ENCODE data around the gene KRT3. TPM values are rescaled to one million over a fixed set of nuclear protein-coding genes. Genes with fewer than 3 reads are reported as not detected.

The KRT3 gene
- polyA plus RNA-seq, 2 donors, result 1.9 to 2.4 TPM

DNA sequence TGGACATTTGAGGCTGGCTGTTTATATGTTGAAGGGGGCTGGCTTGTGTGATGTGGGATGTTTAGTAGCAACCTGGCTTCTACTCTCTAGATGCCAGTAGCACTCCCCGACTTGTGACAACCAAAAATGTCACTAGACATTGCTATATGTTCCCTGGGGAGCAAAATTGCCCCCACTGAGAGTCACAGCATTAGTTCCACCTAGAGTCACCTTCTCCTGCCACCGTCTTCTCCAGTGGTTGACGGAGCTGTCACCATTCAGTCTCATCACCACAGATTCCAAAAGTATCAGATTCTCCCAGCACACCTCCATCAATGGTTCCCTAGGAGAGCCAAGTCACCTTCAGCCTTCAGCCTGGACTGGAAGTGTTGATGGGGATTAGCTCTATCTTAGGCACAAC is 11.0 kb downstream of the KRT3 start:
- WGBS, 2 donors, result 85 to 88% methylated on average over 3 of the region's 3 CpGs
- no peaks in the 10 kb centered on the region for H3K36me3 ChIP-seq (ENCODE audit: control insufficient read depth in 2 of 2, insufficient read depth in 2 of 2, low read length in 1 of 2)
- peaks cover 0 to 2% of the 10 kb centered on the region in 2 donors for H3K27me3 ChIP-seq (ENCODE audit: control insufficient read depth in 1 of 2, insufficient read depth in 2 of 2, low read length in 2 of 2)
- no peak overlapping the region for H3K27ac ChIP-seq (ENCODE audit: low read depth in 2 of 2, low read length in 1 of 2)
- H3K4me3 ChIP-seq (ENCODE audit: low read depth in 1 of 2, low read length in 2 of 2), result no peak overlapping the region
- H3K9me3 ChIP-seq (ENCODE audit: control insufficient read depth in 2 of 2, insufficient read depth in 1 of 2, low read depth in 1 of 2, low read length in 1 of 2), result no peaks in the 10 kb centered on the region
- H3K4me1 ChIP-seq (ENCODE audit: control insufficient read depth in 2 of 2, insufficient read depth in 2 of 2, low read length in 1 of 2), result peaks cover 2 to 6% of the 10 kb centered on the region in 2 donors

DNA sequence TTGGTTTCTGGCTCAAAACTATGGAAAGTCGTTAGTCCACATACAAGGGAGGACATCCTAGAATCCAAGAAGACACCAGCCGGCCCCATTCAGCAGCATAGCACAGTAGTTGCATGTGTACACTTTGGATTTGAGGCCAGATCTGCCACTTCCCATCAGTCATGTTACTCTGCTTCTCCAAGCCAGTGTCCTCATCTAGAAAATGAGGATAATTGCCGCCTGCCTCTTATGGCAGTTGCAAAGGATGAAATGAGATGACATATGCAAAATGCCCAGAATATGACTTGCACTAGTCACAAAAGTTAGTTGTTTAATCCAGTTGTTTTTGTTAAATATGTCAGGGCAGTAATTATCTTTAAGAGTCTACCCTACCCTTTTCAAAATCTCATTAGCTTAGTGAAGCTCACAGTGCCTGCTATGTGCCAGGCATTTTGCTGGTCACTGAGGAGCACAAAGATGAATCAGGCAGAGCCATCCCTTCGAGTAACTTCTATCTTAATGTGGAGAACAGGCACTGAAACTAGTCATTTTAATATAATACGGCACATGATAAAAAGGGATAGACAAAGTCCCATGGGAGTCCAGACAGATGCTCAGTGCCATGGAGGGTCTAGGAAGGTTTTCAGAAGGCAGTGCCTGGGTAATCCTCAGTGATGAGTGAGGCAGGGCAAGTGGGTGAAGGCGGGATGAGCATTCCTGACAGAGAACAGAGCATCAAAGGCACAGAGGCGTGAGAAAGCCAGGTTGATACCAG is 12.2 kb downstream of the KRT3 start:
- Histone ChIP-seq H3K36me3 (ENCODE audit: control insufficient read depth in 2 of 2, insufficient read depth in 2 of 2, low read length in 1 of 2) (no peaks in the 10 kb centered on the region), H3K9me3 (ENCODE audit: control insufficient read depth in 2 of 2, insufficient read depth in 1 of 2, low read depth in 1 of 2, low read length in 1 of 2) (no peaks in the 10 kb centered on the region), H3K4me1 (ENCODE audit: control insufficient read depth in 2 of 2, insufficient read depth in 2 of 2, low read length in 1 of 2) (no peaks in the 10 kb centered on the region), H3K27me3 (ENCODE audit: control insufficient read depth in 1 of 2, insufficient read depth in 2 of 2, low read length in 2 of 2) (peaks cover 0 to 2% of the 10 kb centered on the region in 2 donors), H3K27ac (ENCODE audit: low read depth in 2 of 2, low read length in 1 of 2) (no peak overlapping the region), H3K4me3 (ENCODE audit: low read depth in 1 of 2, low read length in 2 of 2) (no peak overlapping the region)
- WGBS, 2 donors, result 78 to 87% methylated on average over 7 of the region's 7 CpGs

- Histone ChIP-seq H3K4me1 (ENCODE audit: control insufficient read depth in 2 of 2, insufficient read depth in 2 of 2, low read length in 1 of 2) (no peaks in the 10 kb centered on the region), H3K36me3 (ENCODE audit: control insufficient read depth in 2 of 2, insufficient read depth in 2 of 2, low read length in 1 of 2) (no peaks in the 10 kb centered on the region), H3K27ac (ENCODE audit: low read depth in 2 of 2, low read length in 1 of 2) (no peak overlapping the region), H3K9me3 (ENCODE audit: control insufficient read depth in 2 of 2, insufficient read depth in 1 of 2, low read depth in 1 of 2, low read length in 1 of 2) (no peaks in the 10 kb centered on the region), H3K4me3 (ENCODE audit: low read depth in 1 of 2, low read length in 2 of 2) (no peak overlapping the region), H3K27me3 (ENCODE audit: control insufficient read depth in 1 of 2, insufficient read depth in 2 of 2, low read length in 2 of 2) (peaks cover 0 to 2% of the 10 kb centered on the region in 2 donors)
- 92% methylated on average over 4 of the region's 4 CpGs for WGBS, 2 donors
These were observed 13.4 kb downstream of the KRT3 start for GRCh38 chr12:52782502-52782901.

DNA sequence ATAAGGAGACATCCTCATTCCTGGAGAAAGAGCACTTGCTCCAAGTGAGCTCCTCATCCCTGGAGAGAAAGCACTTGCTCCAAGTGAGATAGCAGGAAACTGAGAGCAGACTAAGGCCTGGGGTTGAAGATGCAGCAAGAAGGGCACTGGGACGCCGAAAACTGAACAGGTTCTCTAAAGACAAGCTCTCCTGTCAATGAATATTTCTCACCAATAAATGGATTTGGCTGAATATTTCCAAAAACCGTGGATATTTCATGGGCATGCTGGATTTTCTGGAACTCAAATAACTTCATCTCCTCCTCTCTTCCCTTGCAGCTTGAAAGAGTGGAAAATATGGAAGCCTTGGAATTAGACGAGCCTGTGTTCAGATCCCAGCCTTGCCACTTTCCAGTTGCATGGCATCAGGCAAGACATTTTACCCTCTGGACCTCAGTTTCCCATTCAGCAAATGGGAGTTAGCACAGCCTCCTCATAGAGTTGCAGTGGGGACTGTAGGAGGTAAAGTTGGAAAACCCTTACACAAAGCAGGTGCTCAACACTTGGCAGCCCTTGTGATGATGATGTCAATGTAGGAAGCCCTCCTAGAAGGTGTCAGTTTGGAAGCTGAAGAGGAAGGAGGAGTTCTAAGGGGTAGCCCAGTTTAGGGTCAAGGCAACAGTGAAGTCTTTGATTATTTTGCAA is 14.4 kb downstream of the KRT3 start:
- Histone ChIP-seq H3K4me1 (ENCODE audit: control insufficient read depth in 2 of 2, insufficient read depth in 2 of 2, low read length in 1 of 2) (no peaks in the 10 kb centered on the region), H3K36me3 (ENCODE audit: control insufficient read depth in 2 of 2, insufficient read depth in 2 of 2, low read length in 1 of 2) (no peaks in the 10 kb centered on the region), H3K4me3 (ENCODE audit: low read depth in 1 of 2, low read length in 2 of 2) (no peak overlapping the region), H3K27me3 (ENCODE audit: control insufficient read depth in 1 of 2, insufficient read depth in 2 of 2, low read length in 2 of 2) (peaks cover 0 to 2% of the 10 kb centered on the region in 2 donors), H3K27ac (ENCODE audit: low read depth in 2 of 2, low read length in 1 of 2) (no peak overlapping the region), H3K9me3 (ENCODE audit: control insufficient read depth in 2 of 2, insufficient read depth in 1 of 2, low read depth in 1 of 2, low read length in 1 of 2) (no peaks in the 10 kb centered on the region)
- WGBS, 2 donors, result 73 to 76% methylated on average over 4 of the region's 4 CpGs

GRCh38 chr12:52779914-52780313 is 16.0 kb downstream of the KRT3 start:
- Histone ChIP-seq H3K4me1 (ENCODE audit: control insufficient read depth in 2 of 2, insufficient read depth in 2 of 2, low read length in 1 of 2) (no peaks in the 10 kb centered on the region), H3K4me3 (ENCODE audit: low read depth in 1 of 2, low read length in 2 of 2) (no peak overlapping the region), H3K27ac (ENCODE audit: low read depth in 2 of 2, low read length in 1 of 2) (no peak overlapping the region), H3K27me3 (ENCODE audit: control insufficient read depth in 1 of 2, insufficient read depth in 2 of 2, low read length in 2 of 2) (peaks cover 0 to 2% of the 10 kb centered on the region in 2 donors), H3K36me3 (ENCODE audit: control insufficient read depth in 2 of 2, insufficient read depth in 2 of 2, low read length in 1 of 2) (no peaks in the 10 kb centered on the region), H3K9me3 (ENCODE audit: control insufficient read depth in 2 of 2, insufficient read depth in 1 of 2, low read depth in 1 of 2, low read length in 1 of 2) (no peaks in the 10 kb centered on the region)
- 59 to 61% methylated on average over 6 of the region's 6 CpGs for WGBS, 2 donors

- Histone ChIP-seq H3K27me3 (ENCODE audit: control insufficient read depth in 1 of 2, insufficient read depth in 2 of 2, low read length in 2 of 2) (peaks cover 0 to 2% of the 10 kb centered on the region in 2 donors), H3K9me3 (ENCODE audit: control insufficient read depth in 2 of 2, insufficient read depth in 1 of 2, low read depth in 1 of 2, low read length in 1 of 2) (no peaks in the 10 kb centered on the region), H3K4me3 (ENCODE audit: low read depth in 1 of 2, low read length in 2 of 2) (no peak overlapping the region), H3K36me3 (ENCODE audit: control insufficient read depth in 2 of 2, insufficient read depth in 2 of 2, low read length in 1 of 2) (no peaks in the 10 kb centered on the region), H3K27ac (ENCODE audit: low read depth in 2 of 2, low read length in 1 of 2) (no peak overlapping the region), H3K4me1 (ENCODE audit: control insufficient read depth in 2 of 2, insufficient read depth in 2 of 2, low read length in 1 of 2) (no peaks in the 10 kb centered on the region)
- 91 to 93% methylated on average over 2 of the region's 2 CpGs for WGBS, 2 donors
These were observed 17.1 kb downstream of the KRT3 start for GRCh38 chr12:52778833-52779232.

GRCh38 chr12:52777566-52777965 is 18.4 kb downstream of the KRT3 start:
- H3K27ac ChIP-seq (ENCODE audit: low read depth in 2 of 2, low read length in 1 of 2), result no peak overlapping the region
- no peaks in the 10 kb centered on the region for H3K36me3 ChIP-seq (ENCODE audit: control insufficient read depth in 2 of 2, insufficient read depth in 2 of 2, low read length in 1 of 2)
- no peaks in the 10 kb centered on the region for H3K4me1 ChIP-seq (ENCODE audit: control insufficient read depth in 2 of 2, insufficient read depth in 2 of 2, low read length in 1 of 2)
- H3K9me3 ChIP-seq (ENCODE audit: control insufficient read depth in 2 of 2, insufficient read depth in 1 of 2, low read depth in 1 of 2, low read length in 1 of 2), result no peaks in the 10 kb centered on the region
- no peak overlapping the region for H3K4me3 ChIP-seq (ENCODE audit: low read depth in 1 of 2, low read length in 2 of 2)
- WGBS, 2 donors, result 92 to 93% methylated on average over 4 of the region's 4 CpGs
- peaks cover 0 to 2% of the 10 kb centered on the region in 2 donors for H3K27me3 ChIP-seq (ENCODE audit: control insufficient read depth in 1 of 2, insufficient read depth in 2 of 2, low read length in 2 of 2)

- Histone ChIP-seq H3K4me1 (ENCODE audit: control insufficient read depth in 2 of 2, insufficient read depth in 2 of 2, low read length in 1 of 2) (no peaks in the 10 kb centered on the region), H3K27ac (ENCODE audit: low read depth in 2 of 2, low read length in 1 of 2) (no peak within 1 kb of the TSS), H3K27me3 (ENCODE audit: control insufficient read depth in 1 of 2, insufficient read depth in 2 of 2, low read length in 2 of 2) (peaks cover 0 to 2% of the 10 kb centered on the region in 2 donors), H3K4me3 (ENCODE audit: low read depth in 1 of 2, low read length in 2 of 2) (no peak within 1 kb of the TSS), H3K9me3 (ENCODE audit: control insufficient read depth in 2 of 2, insufficient read depth in 1 of 2, low read depth in 1 of 2, low read length in 1 of 2) (no peaks in the 10 kb centered on the region), H3K36me3 (ENCODE audit: control insufficient read depth in 2 of 2, insufficient read depth in 2 of 2, low read length in 1 of 2) (no peaks in the 10 kb centered on the region)
- WGBS, 2 donors, result 83 to 88% methylated on average over 8 of the region's 8 CpGs
These were observed 19.0 kb downstream of the KRT3 start, which contains the start of gene KRT76 for GRCh38 chr12:52776913-52777395. Gene KRT76 (minus strand): TSS chr12:52777345. CDS start chr12:52777291, 54 bp downstream.

GRCh38 chr12:52776435-52776834 is 19.5 kb downstream of the KRT3 start:
- Histone ChIP-seq H3K36me3 (ENCODE audit: control insufficient read depth in 2 of 2, insufficient read depth in 2 of 2, low read length in 1 of 2) (no peaks in the 10 kb centered on the region), H3K4me1 (ENCODE audit: control insufficient read depth in 2 of 2, insufficient read depth in 2 of 2, low read length in 1 of 2) (no peaks in the 10 kb centered on the region), H3K4me3 (ENCODE audit: low read depth in 1 of 2, low read length in 2 of 2) (no peak overlapping the region), H3K9me3 (ENCODE audit: control insufficient read depth in 2 of 2, insufficient read depth in 1 of 2, low read depth in 1 of 2, low read length in 1 of 2) (no peaks in the 10 kb centered on the region), H3K27me3 (ENCODE audit: control insufficient read depth in 1 of 2, insufficient read depth in 2 of 2, low read length in 2 of 2) (peaks cover 0 to 2% of the 10 kb centered on the region in 2 donors), H3K27ac (ENCODE audit: low read depth in 2 of 2, low read length in 1 of 2) (no peak overlapping the region)
- 85 to 86% methylated on average over 5 of the region's 5 CpGs for WGBS, 2 donors
